22Rv1 (cell line): ENCODE results near the gene DET1.

Experiments used
- H3K27ac ChIP-seq: fragments of 450-650 bp; 2 replicates; pipeline ENCODE4 v1.5.1; 2017
- ZFX ChIP-seq: fragments of 450-650 bp; IDR thresholded peaks from 2 replicates; pipeline ENCODE4 v1.6.1; 2017; ENCODE audit warnings: antibody characterized with exemption, borderline replicate concordance
- TF ChIP-seq, protein P1 (sequence below): fragments of 450-650 bp; IDR thresholded peaks from 2 replicates; pipeline ENCODE4 v1.5.1; 2017; ENCODE audit warnings: mild to moderate bottlenecking

The DET1 gene

GRCh38 chr15:88546248-88547129 lies at the start of gene DET1:
Gene DET1, minus strand, starts transcription at chr15:88546681. Its CDS starts 14,976 bp downstream, at chr15:88531705.
- TF ChIP-seq, protein P1, sequence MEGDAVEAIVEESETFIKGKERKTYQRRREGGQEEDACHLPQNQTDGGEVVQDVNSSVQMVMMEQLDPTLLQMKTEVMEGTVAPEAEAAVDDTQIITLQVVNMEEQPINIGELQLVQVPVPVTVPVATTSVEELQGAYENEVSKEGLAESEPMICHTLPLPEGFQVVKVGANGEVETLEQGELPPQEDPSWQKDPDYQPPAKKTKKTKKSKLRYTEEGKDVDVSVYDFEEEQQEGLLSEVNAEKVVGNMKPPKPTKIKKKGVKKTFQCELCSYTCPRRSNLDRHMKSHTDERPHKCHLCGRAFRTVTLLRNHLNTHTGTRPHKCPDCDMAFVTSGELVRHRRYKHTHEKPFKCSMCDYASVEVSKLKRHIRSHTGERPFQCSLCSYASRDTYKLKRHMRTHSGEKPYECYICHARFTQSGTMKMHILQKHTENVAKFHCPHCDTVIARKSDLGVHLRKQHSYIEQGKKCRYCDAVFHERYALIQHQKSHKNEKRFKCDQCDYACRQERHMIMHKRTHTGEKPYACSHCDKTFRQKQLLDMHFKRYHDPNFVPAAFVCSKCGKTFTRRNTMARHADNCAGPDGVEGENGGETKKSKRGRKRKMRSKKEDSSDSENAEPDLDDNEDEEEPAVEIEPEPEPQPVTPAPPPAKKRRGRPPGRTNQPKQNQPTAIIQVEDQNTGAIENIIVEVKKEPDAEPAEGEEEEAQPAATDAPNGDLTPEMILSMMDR: peak; percentile 92
- no peak for TF ChIP-seq ZFX
- peak within 1 kb of the TSS; percentile 84 for H3K27ac ChIP-seq

GRCh38 chr15:88591384-88591783 lies 44.9 kb upstream of the DET1 start:
- no peak overlapping the region for H3K27ac ChIP-seq
- TF ChIP-seq ZFX: no peak
- TF ChIP-seq, protein P1: no peak

- TF ChIP-seq ZFX: no peak
- TF ChIP-seq, protein P1: no peak
- no peak overlapping the region for H3K27ac ChIP-seq
These were observed 44.3 kb upstream of the DET1 start for GRCh38 chr15:88590759-88591158.

DNA sequence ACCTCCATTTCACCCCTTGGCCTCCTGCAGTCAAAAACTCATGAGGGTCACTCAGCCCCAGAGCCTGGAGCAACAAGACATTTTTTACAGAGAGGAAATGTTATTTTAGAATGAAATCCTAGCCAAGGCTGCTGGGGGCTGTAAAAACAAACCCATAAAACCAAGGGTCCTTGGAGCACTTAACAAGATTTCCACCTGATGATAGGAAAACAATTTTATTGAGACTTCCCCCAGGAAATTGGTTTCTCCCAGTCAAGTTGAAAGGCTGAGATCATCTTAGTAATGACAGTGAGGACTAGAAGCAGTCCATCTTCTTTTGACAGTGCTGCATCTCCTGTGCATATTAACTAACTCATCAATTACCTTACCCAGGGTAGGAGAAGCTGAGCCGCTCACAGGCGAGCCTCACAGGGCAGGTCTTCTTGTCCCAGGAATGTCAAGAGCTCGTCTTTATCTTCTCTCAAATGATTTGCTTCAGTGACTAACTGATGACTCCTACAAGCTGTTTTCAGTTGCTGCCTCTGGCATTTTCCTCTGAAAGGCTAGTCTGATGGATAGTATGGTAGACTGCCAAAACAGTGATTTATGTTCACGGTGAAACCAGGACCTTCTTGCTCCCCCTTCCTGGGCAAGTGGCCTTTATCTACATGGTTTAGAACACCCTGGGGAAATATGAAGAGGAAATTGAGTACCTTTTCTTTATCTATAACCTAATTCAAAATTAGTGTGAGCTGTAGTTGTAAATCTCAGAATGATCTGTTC lies 40.1 kb upstream of the DET1 start:
- no peak overlapping the region for H3K27ac ChIP-seq
- no peak for TF ChIP-seq ZFX
- TF ChIP-seq, protein P1: no peak

- no peak overlapping the region for H3K27ac ChIP-seq
- TF ChIP-seq, protein P1: no peak
- TF ChIP-seq ZFX: no peak
These were observed 34.1 kb upstream of the DET1 start for GRCh38 chr15:88580532-88580931.

DNA sequence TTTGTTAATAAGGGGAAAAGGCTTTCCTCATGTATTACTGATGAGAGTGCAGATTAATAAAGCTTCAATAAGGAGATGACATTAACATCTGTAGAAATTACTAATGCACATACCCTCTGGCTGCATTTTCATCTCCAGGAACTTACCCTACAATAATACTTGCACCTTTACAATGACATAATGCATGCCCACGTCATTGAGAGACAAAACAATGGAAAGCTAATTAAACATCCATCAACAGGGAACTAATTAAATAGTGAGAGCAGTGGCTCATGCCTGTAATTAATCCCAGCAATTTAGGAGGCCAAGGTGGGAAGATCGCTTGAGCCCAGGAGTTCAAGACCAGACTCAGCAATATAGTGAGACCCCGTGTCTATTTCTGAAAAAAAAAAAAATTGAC lies 32.8 kb upstream of the DET1 start:
- no peak overlapping the region for H3K27ac ChIP-seq
- TF ChIP-seq ZFX: no peak
- TF ChIP-seq, protein P1: no peak

DNA sequence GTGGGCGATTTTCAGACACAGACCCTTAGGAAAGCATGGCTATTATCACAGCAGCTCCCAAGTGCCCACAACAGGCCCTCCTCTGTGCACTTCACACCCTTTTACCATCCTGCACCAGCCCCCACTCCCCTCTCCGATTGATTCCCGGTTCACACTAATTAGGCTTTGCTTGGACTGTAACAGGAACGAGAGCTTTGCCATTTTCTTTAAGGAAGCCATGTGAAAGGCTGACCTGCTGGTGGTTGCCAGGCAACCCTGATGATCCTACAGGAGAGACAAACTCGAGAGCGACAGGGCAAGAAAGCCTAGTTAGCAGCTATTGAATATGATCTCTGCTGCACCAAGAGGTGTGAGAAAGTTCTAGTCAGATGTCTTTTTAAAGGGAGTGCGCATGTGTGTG lies 28.2 kb upstream of the DET1 start:
- no peak overlapping the region for H3K27ac ChIP-seq
- TF ChIP-seq, protein P1: no peak
- TF ChIP-seq ZFX: no peak
